HEK293 (cell line): ENCODE results near the gene FOXM1.

Source experiments
- CTCF ChIA-PET: fragments of 350-600 bp; formaldehyde crosslinking; extraction: SDS; loops from one replicate; lab custom pipeline; 2021; ENCODE audit warnings: antibody characterized with exemption; lab: Yijun Ruan, JAX
- POLR2A ChIA-PET: fragments of 300-600 bp; formaldehyde crosslinking; extraction: SDS; loops from one replicate; lab custom pipeline; 2020; ENCODE audit warnings: antibody characterized with exemption, inconsistent platforms; lab: Yijun Ruan, JAX
- H3K27ac ChIP-seq: fragments of 200-500 bp; sonication (Bioruptor generic); 2 replicates; pipeline ENCODE4 v1.5.1; 2014; ENCODE audit warnings: low read depth, low read length, control low read depth, inconsistent platforms; ENCODE audit errors: extremely low read depth
- H3K36me3 ChIP-seq, 2 experiments: fragments of 200-500 bp in 1 of 2; sonication (Bioruptor generic) in 1 of 2; 1 replicate in 1 of 2; 2 replicates in 1 of 2; pipeline ENCODE4 v1.5.1; 2014 to 2017; ENCODE audit warnings: inconsistent platforms in 2 of 2, low read length in 2 of 2; ENCODE audit not compliant: control insufficient read depth in 2 of 2, insufficient read depth in 1 of 2
- H3K4me1 ChIP-seq: fragments of 200-500 bp; sonication (Bioruptor generic); 2 replicates; pipeline ENCODE4 v1.5.1; 2014; ENCODE audit warnings: mild to moderate bottlenecking, low read length, inconsistent platforms; ENCODE audit not compliant: control insufficient read depth, insufficient read depth
- H3K4me3 ChIP-seq: 2 replicates; pipeline ENCODE4 v1.5.1; 2011; ENCODE audit warnings: low read depth, mild to moderate bottlenecking, control low read depth, low read length, moderate library complexity
- H3K9me3 ChIP-seq: fragments of 200-500 bp; sonication (Bioruptor generic); 2 replicates; pipeline ENCODE4 v1.5.1; 2014; ENCODE audit warnings: low read depth, low read length, inconsistent platforms; ENCODE audit not compliant: control insufficient read depth, insufficient read depth
- EGR2 ChIP-seq: fragments of 450-650 bp; formaldehyde crosslinking; IDR thresholded peaks from 2 replicates; pipeline ENCODE4 v1.5.1; 2016; ENCODE audit warnings: low read depth, missing biosample characterization, missing genetic modification characterization
- KLF1 ChIP-seq: fragments of 450-650 bp; formaldehyde crosslinking; IDR thresholded peaks from 2 replicates; pipeline ENCODE4 v1.5.1; 2016; ENCODE audit warnings: missing biosample characterization, missing genetic modification characterization
- PRDM1 ChIP-seq: fragments of 450-650 bp; formaldehyde crosslinking; IDR thresholded peaks from 2 replicates; pipeline ENCODE4; 2016; ENCODE audit warnings: missing biosample characterization, missing genetic modification characterization
- SP2 ChIP-seq: fragments of 450-650 bp; formaldehyde crosslinking; IDR thresholded peaks from 2 replicates; pipeline ENCODE4 v1.5.1; 2016; ENCODE audit warnings: missing biosample characterization, missing genetic modification characterization
- ZBTB17 ChIP-seq: fragments of 450-650 bp; formaldehyde crosslinking; IDR thresholded peaks from 2 replicates; pipeline ENCODE4 v1.5.1; 2016; ENCODE audit warnings: missing biosample characterization, missing genetic modification characterization
- ZBTB20 ChIP-seq: fragments of 450-650 bp; formaldehyde crosslinking; IDR thresholded peaks from 2 replicates; pipeline ENCODE4 v1.5.1; 2016; ENCODE audit warnings: missing biosample characterization, missing genetic modification characterization
- ZFHX2 ChIP-seq: fragments of 450-650 bp; formaldehyde crosslinking; conservative IDR thresholded peaks from 2 replicates; pipeline ENCODE4 v1.5.1; 2016; ENCODE audit warnings: missing biosample characterization, missing genetic modification characterization
- ZIC2 ChIP-seq: fragments of 450-650 bp; formaldehyde crosslinking; IDR thresholded peaks from 2 replicates; pipeline ENCODE4 v1.5.1; 2016; ENCODE audit warnings: missing biosample characterization, missing genetic modification characterization
- ZNF140 ChIP-seq: fragments of 450-650 bp; formaldehyde crosslinking; IDR thresholded peaks from 2 replicates; pipeline ENCODE4 v1.5.1; 2016; ENCODE audit warnings: missing biosample characterization, missing genetic modification characterization
- ZNF354C ChIP-seq: fragments of 450-650 bp; formaldehyde crosslinking; IDR thresholded peaks from 2 replicates; pipeline ENCODE4 v1.5.1; 2016; ENCODE audit warnings: missing biosample characterization, missing genetic modification characterization, low read depth, borderline replicate concordance
- ZNF366 ChIP-seq: fragments of 450-650 bp; formaldehyde crosslinking; conservative IDR thresholded peaks from 2 replicates; pipeline ENCODE4 v1.5.1; 2016; ENCODE audit warnings: missing biosample characterization, missing genetic modification characterization
- ZNF501 ChIP-seq: fragments of 450-650 bp; formaldehyde crosslinking; IDR thresholded peaks from 2 replicates; pipeline ENCODE4 v1.5.1; 2016; ENCODE audit warnings: missing biosample characterization, missing genetic modification characterization
- ZNF513 ChIP-seq: fragments of 450-650 bp; IDR thresholded peaks from 2 replicates; pipeline ENCODE4 v1.5.1; 2018; ENCODE audit warnings: missing biosample characterization, missing genetic modification characterization
- ZNF548 ChIP-seq: fragments of 450-650 bp; formaldehyde crosslinking; IDR thresholded peaks from 2 replicates; pipeline ENCODE4 v1.5.1; 2016; ENCODE audit warnings: missing biosample characterization, missing genetic modification characterization
- ZNF549 ChIP-seq: fragments of 450-650 bp; IDR thresholded peaks from 2 replicates; pipeline ENCODE4 v1.5.1; 2018; ENCODE audit warnings: missing biosample characterization, missing genetic modification characterization, mild to moderate bottlenecking, inconsistent platforms, moderate library complexity
- ZNF624 ChIP-seq: fragments of 450-650 bp; formaldehyde crosslinking; IDR thresholded peaks from 2 replicates; pipeline ENCODE4 v1.5.1; 2017; ENCODE audit warnings: missing biosample characterization, missing genetic modification characterization
- ZNF664 ChIP-seq: fragments of 450-650 bp; formaldehyde crosslinking; IDR thresholded peaks from 2 replicates; pipeline ENCODE4 v1.5.1; 2016; ENCODE audit warnings: missing biosample characterization, missing genetic modification characterization
- ZNF768 ChIP-seq: fragments of 450-650 bp; formaldehyde crosslinking; IDR thresholded peaks from 2 replicates; pipeline ENCODE4 v1.5.1; 2018; ENCODE audit warnings: missing biosample characterization, mild to moderate bottlenecking, missing genetic modification characterization
- ZNF792 ChIP-seq: fragments of 450-650 bp; formaldehyde crosslinking; IDR thresholded peaks from 2 replicates; pipeline ENCODE4 v1.5.1; 2016; ENCODE audit warnings: missing biosample characterization, missing genetic modification characterization
- ZNF843 ChIP-seq: fragments of 450-650 bp; formaldehyde crosslinking; IDR thresholded peaks from 2 replicates; pipeline ENCODE4 v1.5.1; 2016; ENCODE audit warnings: missing biosample characterization, missing genetic modification characterization
- ZSCAN16 ChIP-seq: fragments of 450-650 bp; formaldehyde crosslinking; IDR thresholded peaks from 2 replicates; pipeline ENCODE4 v1.5.1; 2016; ENCODE audit warnings: missing biosample characterization, missing genetic modification characterization
- ZSCAN5A ChIP-seq: fragments of 450-650 bp; formaldehyde crosslinking; IDR thresholded peaks from 2 replicates; pipeline ENCODE4 v1.5.1; 2016; ENCODE audit warnings: missing biosample characterization, missing genetic modification characterization

Gene FOXM1

GRCh38 chr12:2833810-2834209 is 43.2 kb downstream of the FOXM1 start:
- H3K36me3 ChIP-seq: peaks cover 7 to 26% of the 10 kb centered on the region in 2 experiments; a peak in 2 of 3 replicates
- ChIA-PET CTCF (interaction anchor here (1.0 to 2.2 kb wide), 2 partner anchors 12 to 21 kb away, joined by 4 to 8 read pairs; no protein-coding TSS in a partner anchor), POLR2A (interaction anchor here (0.9 kb wide), 1 partner anchor 12 kb away, joined by 3 read pairs; no protein-coding TSS in a partner anchor)
- no peak overlapping the region for H3K4me3 ChIP-seq
- no peak overlapping the region for H3K27ac ChIP-seq
- TF ChIP-seq ZBTB20 (tag by site-specific recombination): no peak
- no peak for TF ChIP-seq ZNF548
- TF ChIP-seq ZNF354C (tag by site-specific recombination): no peak
- no peak for TF ChIP-seq ZSCAN5A (tag by site-specific recombination)
- TF ChIP-seq ZNF549 (tag by site-specific recombination): no peak
- TF ChIP-seq EGR2 (tag by site-specific recombination): peak; percentile 20; the same call in 1 of the 2 replicates
- peak; percentile 69 for TF ChIP-seq ZFHX2 (tag by site-specific recombination)
- TF ChIP-seq KLF1 (tag by site-specific recombination): no peak
- TF ChIP-seq, all 188 proteins: peak for 2
- H3K9me3 ChIP-seq: no peaks in the 10 kb centered on the region
- H3K4me1 ChIP-seq: no peaks in the 10 kb centered on the region

GRCh38 chr12:2833327-2833726 is 43.6 kb downstream of the FOXM1 start:
- H3K4me3 ChIP-seq: no peak overlapping the region
- no peaks in the 10 kb centered on the region for H3K9me3 ChIP-seq
- no peaks in the 10 kb centered on the region for H3K4me1 ChIP-seq
- peaks cover 12 to 28% of the 10 kb centered on the region in 2 experiments; a peak in 2 of 3 replicates for H3K36me3 ChIP-seq
- ChIA-PET CTCF (interaction anchor here (1.0 to 2.2 kb wide), 2 partner anchors 12 to 21 kb away, joined by 4 to 8 read pairs; no protein-coding TSS in a partner anchor), POLR2A (interaction anchor here (0.9 kb wide), 1 partner anchor 13 kb away, joined by 3 read pairs; no protein-coding TSS in a partner anchor)
- TF ChIP-seq ZNF624 (tag by site-specific recombination): no peak
- TF ChIP-seq PRDM1 (tag by site-specific recombination): no peak
- TF ChIP-seq ZNF513 (tag by site-specific recombination): no peak
- H3K27ac ChIP-seq: no peak overlapping the region

GRCh38 chr12:2832550-2833127 is 44.3 kb downstream of the FOXM1 start:
- peak; percentile 84 for TF ChIP-seq ZNF664 (tag by site-specific recombination)
- TF ChIP-seq ZBTB17 (tag by site-specific recombination): peak; percentile 93
- TF ChIP-seq ZNF768: no peak
- 0 out of 2 replicates have a peak, but pooled peaks have one; percentile 54 for TF ChIP-seq ZNF792 (tag by site-specific recombination)
- peak; percentile 49; the same call in 1 of the 2 replicates for TF ChIP-seq ZIC2 (tag by site-specific recombination)
- no peak for TF ChIP-seq ZNF366
- no peak for TF ChIP-seq ZNF140 (tag by site-specific recombination)
- no peak for TF ChIP-seq ZNF501 (tag by site-specific recombination)
- no peak for TF ChIP-seq ZSCAN16 (tag by site-specific recombination)
- peak; percentile 25; the same call in 1 of the 2 replicates for TF ChIP-seq SP2 (tag by site-specific recombination)
- no peak for TF ChIP-seq ZNF843 (tag by site-specific recombination)
- ChIA-PET POLR2A (no interaction called here), CTCF (interaction anchor here (0.8 to 2.2 kb wide), 3 partner anchors 13 to 49 kb away, joined by 3 to 8 read pairs (median 4); no protein-coding TSS in a partner anchor)
- Histone ChIP-seq H3K27ac (no peak overlapping the region), H3K36me3 (peaks cover 12 to 35% of the 10 kb centered on the region in 2 experiments; a peak in 2 of 3 replicates), H3K4me1 (no peaks in the 10 kb centered on the region), H3K9me3 (no peaks in the 10 kb centered on the region), H3K4me3 (no peak overlapping the region)
